ENCODE data around the gene PHGDH.
A peak's percentile ranks its signal among the peaks of the same experiment; 100 is the strongest.
"Not testable (repeated sequence)": the region's sequence is repeated elsewhere in the genome, so short reads cannot be mapped to it uniquely, and the experiment has no call there.

Gene PHGDH

GRCh38 chr1:119701659-119702058, 10.1 kb upstream of the PHGDH start:
- DNase-seq, result no peak

- no peak for DNase-seq
These were observed 9.3 kb upstream of the PHGDH start for GRCh38 chr1:119702384-119702783.

DNA sequence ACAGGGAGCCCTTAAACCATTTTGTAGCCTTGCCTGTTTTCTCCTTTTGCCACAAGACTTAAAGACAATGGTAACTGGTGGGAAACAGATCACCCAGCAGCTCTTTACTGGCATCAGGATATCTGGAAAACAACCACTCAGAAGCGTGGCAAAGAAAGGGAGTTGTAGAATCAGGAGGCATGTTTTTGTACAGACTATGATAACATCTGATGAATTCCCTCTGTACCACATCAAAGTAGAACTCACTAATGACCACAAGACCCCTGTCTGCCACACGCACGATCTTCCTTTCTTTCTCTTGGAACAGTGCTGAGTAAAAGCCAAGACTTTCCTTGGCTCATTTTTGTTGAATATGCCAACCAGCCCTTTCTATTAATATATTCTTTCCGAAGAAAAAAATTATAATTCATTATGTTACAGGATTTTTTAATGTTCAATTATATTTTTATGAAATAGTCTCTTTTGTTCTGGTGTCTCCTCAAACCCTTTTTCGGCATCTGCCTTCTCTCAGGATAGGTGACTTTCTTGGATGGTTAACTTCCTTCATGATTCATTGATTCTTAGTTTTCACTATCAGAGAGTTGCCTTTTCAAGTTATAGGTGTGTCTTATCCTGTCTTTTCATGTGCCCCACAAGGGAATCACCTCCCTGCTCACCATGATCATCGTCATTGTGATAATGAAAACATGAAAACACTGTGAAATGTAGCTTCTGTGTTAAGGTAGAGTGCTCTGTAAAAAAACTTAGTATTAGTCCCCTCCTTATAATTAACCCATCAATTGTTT, 7.9 kb upstream of the PHGDH start:
- DNase-seq, result no peak

DNA sequence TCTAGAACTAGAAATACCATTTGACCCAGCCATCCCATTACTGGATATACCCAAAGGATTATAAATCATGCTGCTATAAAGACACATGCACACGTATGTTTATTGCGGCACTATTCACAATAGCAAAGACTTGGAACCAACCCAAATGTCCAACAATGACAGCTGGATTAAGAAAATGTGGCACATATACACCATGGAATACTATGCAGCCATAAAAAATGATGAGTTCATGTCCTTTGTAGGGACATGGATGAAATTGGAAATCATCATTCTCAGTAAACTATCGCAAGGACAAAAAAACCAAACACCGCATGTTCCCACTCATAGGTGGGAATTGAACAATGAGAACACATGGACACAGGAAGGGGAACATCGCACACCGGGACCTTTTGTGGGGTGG, 5.1 kb upstream of the PHGDH start:
- DNase-seq, result not testable (repeated sequence)

GRCh38 chr1:119711356-119711803, 354 bp upstream of the PHGDH start:
- DNase-seq, result not testable (repeated sequence)

DNA sequence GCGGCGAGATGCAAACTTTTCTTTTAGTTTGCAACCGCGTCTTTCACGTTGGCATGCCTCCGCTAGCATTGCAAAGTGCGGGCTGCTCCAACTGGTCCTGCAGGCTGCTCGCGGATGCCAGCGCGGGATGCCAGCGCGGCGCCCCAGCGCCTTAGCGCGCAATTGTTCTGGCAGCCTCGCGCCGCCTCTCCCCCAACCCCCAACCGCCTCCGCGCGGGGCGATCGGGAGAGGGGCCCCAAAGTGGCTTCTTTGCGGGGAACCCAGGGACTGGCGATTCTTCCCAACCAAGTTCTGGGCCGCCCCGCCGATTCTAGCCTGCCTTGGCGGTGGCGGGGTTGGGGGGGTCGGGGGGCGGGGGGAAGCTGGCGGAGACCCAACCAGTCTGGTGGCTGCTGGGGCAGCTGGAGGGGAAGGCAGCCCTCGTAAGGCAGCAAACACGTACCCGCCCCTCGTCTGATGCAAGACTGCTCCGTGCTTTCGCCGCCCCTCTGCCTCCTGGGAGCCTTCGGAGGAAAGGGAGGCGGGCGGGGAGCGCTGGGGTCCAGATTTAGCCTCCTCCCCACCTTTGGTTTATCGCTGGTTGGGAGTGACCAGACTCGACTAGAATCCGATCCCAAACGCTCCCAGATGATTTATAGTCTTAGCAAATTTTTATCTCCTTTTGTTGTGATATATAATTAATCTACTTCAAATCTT, 756 bp downstream of the PHGDH start:
- peak; percentile 76 to 78 for DNase-seq

DNA sequence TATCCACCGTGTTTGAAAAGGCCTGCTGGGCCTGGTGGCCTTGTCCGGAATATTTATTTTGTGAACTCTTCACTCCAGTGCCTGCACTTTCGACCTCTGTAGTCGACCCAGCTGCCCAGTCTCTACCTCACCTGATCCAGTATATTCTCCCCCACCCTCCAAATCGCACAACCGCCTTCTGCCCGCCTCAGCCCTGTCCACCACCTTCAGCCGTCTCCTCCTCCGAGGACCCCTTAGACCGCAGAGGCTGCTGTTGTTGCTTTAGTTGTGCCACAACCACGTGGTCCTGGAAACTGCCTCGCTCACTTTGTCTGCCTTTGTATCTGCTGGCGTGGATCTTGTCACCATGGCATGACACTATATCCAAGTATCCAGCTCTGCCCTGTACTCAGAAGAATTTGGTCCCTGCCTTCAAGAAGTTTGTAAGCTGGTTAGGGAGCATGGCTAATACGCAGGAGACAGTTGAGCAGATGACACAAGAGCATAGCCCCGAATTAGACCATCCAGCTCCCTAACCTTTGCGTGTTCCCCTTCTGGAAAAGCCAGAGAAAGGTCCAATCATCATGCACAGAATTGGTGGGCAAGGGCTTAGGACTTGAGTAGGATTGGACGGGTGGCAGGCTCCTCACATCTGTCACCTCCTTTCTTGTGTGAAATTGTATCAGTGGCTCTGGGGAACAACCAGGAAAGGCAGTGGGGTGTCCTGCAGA, 1.5 kb downstream of the PHGDH start:
- DNase-seq, result peak in 1 of 2 experiments; percentile 2

- DNase-seq, result peak in 1 of 2 experiments; percentile 12
These were observed 2.2 kb downstream of the PHGDH start for GRCh38 chr1:119713749-119714456.

GRCh38 chr1:119714583-119714982, 2.8 kb downstream of the PHGDH start:
- no peak for DNase-seq

DNA sequence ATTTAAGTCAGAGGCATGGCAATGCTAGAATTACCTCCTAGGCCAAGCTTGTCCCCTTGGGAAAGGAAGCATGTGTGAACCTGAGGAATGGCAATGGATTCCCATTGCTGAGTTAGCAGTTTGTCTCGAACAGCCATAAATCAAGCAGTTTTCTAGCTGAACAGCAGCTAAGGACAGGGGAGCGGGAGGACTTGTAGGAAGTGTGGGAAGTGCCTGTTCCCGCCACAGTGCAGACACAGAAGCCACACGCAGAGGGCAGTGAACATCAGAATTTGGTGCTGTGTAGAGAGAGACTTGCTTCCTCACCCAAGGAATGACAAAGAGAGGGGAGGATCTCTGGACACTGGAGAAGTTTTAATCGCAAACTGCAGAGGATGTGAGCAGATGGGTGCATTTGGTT, 3.8 kb downstream of the PHGDH start:
- DNase-seq, result no peak

DNA sequence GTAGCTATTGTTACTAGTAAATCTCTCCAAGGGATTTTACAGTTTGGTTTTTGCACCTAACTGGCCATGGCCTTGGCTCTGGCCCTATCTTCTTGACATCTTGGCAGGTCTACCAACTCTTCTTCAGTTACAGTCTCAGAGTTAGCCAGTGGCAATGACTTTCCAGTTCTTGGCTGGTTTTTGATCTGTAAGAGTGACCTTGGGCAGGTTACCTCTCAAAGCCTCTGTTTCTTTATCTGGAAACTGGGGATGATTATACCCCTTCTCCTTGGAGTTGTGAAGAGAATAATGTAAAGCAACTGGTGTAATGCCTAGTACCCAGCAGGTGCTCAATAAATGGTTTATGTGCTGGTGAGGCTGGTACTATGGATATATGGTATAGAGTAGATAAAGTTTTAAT, 6.7 kb downstream of the PHGDH start:
- DNase-seq, result no peak

DNA sequence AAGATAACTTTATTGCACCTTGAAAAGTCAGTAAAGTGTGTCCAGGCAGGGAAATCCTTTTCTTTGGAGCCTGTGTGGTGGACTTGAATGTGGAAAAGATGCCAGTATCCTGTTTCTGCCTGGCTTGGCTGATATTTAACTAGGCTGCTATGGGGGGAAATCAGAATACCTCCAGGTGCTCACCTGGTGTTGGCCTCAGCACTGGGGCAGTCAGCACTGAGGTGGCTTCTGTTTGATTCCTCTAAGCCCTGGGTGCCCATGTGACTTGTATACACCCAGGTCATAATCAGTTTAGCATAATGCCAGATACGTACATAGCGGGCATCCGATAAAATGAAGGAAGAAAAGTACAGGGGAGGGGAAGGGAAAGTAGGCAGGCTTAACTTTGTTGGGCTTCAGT, 7.2 kb downstream of the PHGDH start:
- DNase-seq, result no peak

DNA sequence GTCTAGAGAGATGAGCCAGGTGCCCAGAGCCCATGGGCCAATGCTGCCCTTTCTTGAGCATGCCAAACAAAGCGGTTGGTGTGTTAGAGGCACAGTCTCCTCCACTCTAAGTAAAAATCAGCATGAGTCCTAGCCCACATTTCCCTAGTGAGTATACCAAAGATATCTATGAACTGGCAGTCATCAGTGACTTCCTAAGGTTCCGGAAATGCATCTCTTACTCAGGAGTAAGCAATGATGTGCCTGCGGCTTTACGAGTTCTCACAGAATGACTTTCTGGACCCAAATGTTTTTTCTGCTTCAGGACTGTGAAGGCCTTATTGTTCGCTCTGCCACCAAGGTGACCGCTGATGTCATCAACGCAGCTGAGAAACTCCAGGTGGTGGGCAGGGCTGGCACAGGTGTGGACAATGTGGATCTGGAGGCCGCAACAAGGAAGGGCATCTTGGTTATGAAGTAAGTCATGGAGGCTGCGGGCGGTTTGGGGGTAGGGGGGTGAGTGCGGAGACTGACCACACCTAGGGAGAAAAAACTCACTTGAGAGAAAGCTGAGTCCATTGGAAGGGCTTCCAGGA, 9.2 kb downstream of the PHGDH start:
- DNase-seq, result no peak

- DNase-seq, result no peak
These were observed 10.2 kb downstream of the PHGDH start for GRCh38 chr1:119721896-119722295.

- DNase-seq, result no peak
These were observed 13.0 kb downstream of the PHGDH start for GRCh38 chr1:119724611-119725218.

- no peak for DNase-seq
These were observed 13.9 kb downstream of the PHGDH start for GRCh38 chr1:119725626-119726025.

DNA sequence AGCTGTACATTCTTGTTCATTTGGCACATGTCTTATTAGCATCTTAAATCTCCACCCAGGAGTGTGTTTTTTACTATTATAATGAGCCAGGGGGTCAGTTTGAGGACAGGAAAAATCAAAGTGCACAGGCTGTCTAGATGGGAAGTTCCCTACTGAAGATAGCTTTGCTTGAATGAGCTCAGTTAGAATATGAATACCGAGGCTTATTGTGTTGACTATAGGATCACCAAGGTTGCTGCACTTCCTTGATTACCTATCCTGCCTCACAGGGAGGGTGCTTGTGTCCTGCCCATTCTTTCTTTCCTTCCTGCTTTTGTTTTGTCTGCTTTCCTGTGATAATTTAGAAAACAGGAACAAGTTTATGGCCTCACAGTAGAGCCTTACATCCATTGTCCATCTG, 16.3 kb downstream of the PHGDH start:
- DNase-seq, result no peak

DNA sequence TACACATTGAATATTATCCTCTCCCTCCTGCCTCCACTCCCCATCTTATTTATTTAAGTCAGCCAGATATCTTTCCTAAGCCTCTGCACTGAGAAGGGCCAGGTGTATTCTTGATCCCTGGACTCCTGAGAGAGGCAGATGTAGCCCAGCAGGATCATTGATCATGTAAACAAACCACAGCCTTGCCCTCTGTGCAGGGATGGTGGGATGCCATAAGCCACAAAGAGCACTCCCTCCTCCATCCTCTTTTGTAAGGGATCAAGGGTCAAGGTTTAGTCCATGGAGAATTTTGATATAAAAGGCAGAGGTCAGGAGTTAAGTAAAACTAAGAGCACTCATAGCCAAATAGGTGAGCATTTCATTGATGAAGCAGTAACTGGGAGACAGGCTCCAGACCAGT, 17.3 kb downstream of the PHGDH start:
- DNase-seq, result no peak

DNA sequence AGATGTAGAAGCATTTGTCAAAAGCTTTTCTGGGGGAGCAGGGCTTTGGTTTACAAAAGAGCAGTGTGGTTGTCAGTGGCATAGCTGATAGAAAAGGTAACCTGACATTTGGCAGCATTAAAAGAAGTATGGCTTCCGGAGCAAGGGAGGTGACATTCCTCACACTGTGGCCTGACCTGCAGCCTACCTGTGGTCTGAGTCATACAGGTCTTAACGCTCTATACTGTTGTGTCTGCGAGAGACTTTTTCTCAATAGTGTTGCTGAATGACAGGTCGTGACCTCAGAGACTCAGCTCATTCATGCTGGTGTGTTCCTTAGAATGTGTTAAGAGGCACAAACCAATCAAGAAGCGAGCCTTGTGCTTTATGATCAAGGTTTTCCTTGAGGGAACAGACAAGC, 19.3 kb downstream of the PHGDH start:
- DNase-seq, result no peak

DNA sequence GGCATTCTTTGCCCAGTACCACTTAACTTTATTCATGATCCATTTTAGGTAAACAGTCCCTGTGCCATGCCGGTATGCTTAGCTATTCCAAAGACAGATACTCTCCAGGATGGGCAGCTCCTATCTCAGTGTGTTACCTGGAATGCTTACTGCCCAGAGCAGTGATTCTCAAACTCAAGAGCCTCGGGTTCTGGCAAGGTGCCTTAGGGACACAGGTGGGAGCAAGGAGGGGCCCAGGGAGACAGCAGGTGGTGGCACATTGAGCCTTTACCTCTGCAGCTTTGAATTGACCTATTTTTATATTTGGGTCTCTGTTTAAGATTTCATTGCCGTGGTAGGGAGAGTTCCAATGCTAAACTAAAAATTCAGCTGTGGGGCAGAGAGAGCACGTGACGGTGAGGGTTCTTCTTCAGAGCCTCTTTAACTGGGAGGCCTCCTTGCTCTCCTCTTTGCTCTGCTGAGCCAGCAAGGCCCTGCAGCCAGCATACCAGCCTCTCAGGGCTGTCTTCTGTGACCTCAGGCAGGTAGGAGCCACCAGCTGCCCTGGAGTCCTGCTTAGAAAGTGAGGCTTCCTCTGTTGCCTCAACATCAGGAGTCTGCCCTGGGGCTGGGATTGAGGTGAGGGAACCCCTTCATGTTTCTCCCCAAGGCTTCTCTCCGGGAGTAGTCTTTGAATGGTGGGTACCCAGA, 20.2 kb downstream of the PHGDH start:
- DNase-seq, result no peak

GRCh38 chr1:119732465-119733168, 20.9 kb downstream of the PHGDH start:
- DNase-seq, result no peak
